HEK293T (cell line): ENCODE results near the gene DRAM2.

Experiments used
- CTCF ChIA-PET: fragments of 350-600 bp; formaldehyde crosslinking; extraction: SDS; loops from one replicate; lab custom pipeline; 2021; ENCODE audit warnings: antibody characterized with exemption, inconsistent platforms; lab: Yijun Ruan, JAX
- POLR2A ChIA-PET: fragments of 350-600 bp; formaldehyde crosslinking; extraction: SDS; loops from one replicate; lab custom pipeline; 2020; ENCODE audit warnings: antibody characterized with exemption, inconsistent platforms; lab: Yijun Ruan, JAX
- DNase-seq: peaks from one replicate; pipeline ENCODE4 v3.0.0; 2012; ENCODE audit warnings: mixed read lengths; ENCODE audit errors: extremely low spot score
- ARNT ChIP-seq: fragments of 450-650 bp; IDR thresholded peaks from 2 replicates; pipeline ENCODE4 v1.6.1; 2017; ENCODE audit warnings: mild to moderate bottlenecking
- BHLHE40 ChIP-seq: fragments of 450-650 bp; IDR thresholded peaks from 2 replicates; pipeline ENCODE4 v1.6.1; 2016; ENCODE audit warnings: mild to moderate bottlenecking, moderate library complexity, borderline replicate concordance
- CTBP1 ChIP-seq: fragments of 450-650 bp; IDR thresholded peaks from 2 replicates; pipeline ENCODE4 v1.6.1; 2016; ENCODE audit warnings: borderline replicate concordance
- ELF4 ChIP-seq: fragments of 450-650 bp; IDR thresholded peaks from 2 replicates; pipeline ENCODE4 v1.6.1; 2017; ENCODE audit warnings: antibody characterized with exemption
- FOXA1 ChIP-seq: fragments of 450-650 bp; IDR thresholded peaks from 2 replicates; pipeline ENCODE4 v1.6.1; 2016; ENCODE audit warnings: mild to moderate bottlenecking
- FOXK2 ChIP-seq: fragments of 450-650 bp; IDR thresholded peaks from 2 replicates; pipeline ENCODE4 v1.6.1; 2016; ENCODE audit warnings: mild to moderate bottlenecking
- FOXM1 ChIP-seq: fragments of 450-650 bp; IDR thresholded peaks from 2 replicates; pipeline ENCODE4 v1.6.1; 2017; ENCODE audit warnings: mild to moderate bottlenecking, borderline replicate concordance
- HDGF ChIP-seq: fragments of 450-650 bp; IDR thresholded peaks from 2 replicates; pipeline ENCODE4 v1.6.1; 2017; ENCODE audit warnings: antibody characterized with exemption, borderline replicate concordance
- L3MBTL2 ChIP-seq: fragments of 450-650 bp; conservative IDR thresholded peaks from 2 replicates; pipeline ENCODE4 v1.6.1; 2016; ENCODE audit warnings: mild to moderate bottlenecking
- LEF1 ChIP-seq: fragments of 450-650 bp; IDR thresholded peaks from 2 replicates; pipeline ENCODE4 v1.6.1; 2017; ENCODE audit warnings: mild to moderate bottlenecking, borderline replicate concordance
- NFRKB ChIP-seq: fragments of 450-650 bp; IDR thresholded peaks from 2 replicates; pipeline ENCODE4 v1.6.1; 2016; ENCODE audit warnings: mild to moderate bottlenecking, moderate library complexity
- PKNOX1 ChIP-seq: fragments of 450-650 bp; IDR thresholded peaks from 2 replicates; pipeline ENCODE4 v1.6.1; 2016
- SP1 ChIP-seq: fragments of 450-650 bp; IDR thresholded peaks from 2 replicates; pipeline ENCODE4 v1.6.1; 2017
- SUZ12 ChIP-seq: fragments of 450-650 bp; IDR thresholded peaks from 2 replicates; pipeline ENCODE4 v1.6.1; 2016; ENCODE audit warnings: mild to moderate bottlenecking
- TARDBP ChIP-seq: fragments of 450-650 bp; IDR thresholded peaks from 2 replicates; pipeline ENCODE4 v1.6.1; 2016
- ZNF384 ChIP-seq: fragments of 450-650 bp; IDR thresholded peaks from 2 replicates; pipeline ENCODE4 v1.6.1; 2016

DRAM2 gene

GRCh38 chr1:111161843-111162487, 22.1 kb upstream of the DRAM2 start:
- no peak for TF ChIP-seq SUZ12
- TF ChIP-seq TARDBP = no peak
- TF ChIP-seq LEF1 = no peak
- no peak for TF ChIP-seq ELF4
- no peak for TF ChIP-seq FOXA1
- TF ChIP-seq FOXM1 = no peak
- TF ChIP-seq PKNOX1 = no peak
- no peak for TF ChIP-seq CTBP1
- TF ChIP-seq L3MBTL2 = no peak
- TF ChIP-seq ZNF384 = no peak
- TF ChIP-seq ARNT = no peak
- TF ChIP-seq SP1 = no peak
- DNase-seq = no peak
- ChIA-PET POLR2A (no interaction called here), CTCF (no interaction called here)

DNA sequence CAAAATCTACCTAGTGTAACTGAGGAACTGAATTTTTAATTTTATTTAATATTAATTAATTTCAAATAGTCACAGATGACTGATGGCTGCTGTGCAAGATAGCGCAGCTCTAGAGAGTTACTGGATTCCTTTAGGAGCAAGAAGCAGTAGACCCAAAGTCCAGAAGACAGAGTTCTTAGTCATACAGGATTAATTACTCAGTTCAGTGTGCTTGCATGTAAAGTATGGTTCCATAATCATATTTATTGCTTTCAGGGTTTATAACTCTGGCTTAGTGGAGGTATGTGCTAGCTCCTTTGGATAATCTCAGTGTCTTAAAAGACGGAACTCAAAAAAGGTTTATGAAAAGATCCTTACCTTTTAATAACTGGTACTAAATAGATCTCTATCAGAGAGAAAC, 17.5 kb upstream of the DRAM2 start:
- CTCF ChIA-PET = no interaction called here
- DNase-seq = no peak
- POLR2A ChIA-PET = no interaction called here
- TF ChIP-seq NFRKB (no peak), ARNT (no peak), SP1 (no peak), LEF1 (no peak), CTBP1 (no peak), FOXK2 (no peak), ELF4 (no peak), FOXM1 (no peak), SUZ12 (no peak), PKNOX1 (no peak)

DNA sequence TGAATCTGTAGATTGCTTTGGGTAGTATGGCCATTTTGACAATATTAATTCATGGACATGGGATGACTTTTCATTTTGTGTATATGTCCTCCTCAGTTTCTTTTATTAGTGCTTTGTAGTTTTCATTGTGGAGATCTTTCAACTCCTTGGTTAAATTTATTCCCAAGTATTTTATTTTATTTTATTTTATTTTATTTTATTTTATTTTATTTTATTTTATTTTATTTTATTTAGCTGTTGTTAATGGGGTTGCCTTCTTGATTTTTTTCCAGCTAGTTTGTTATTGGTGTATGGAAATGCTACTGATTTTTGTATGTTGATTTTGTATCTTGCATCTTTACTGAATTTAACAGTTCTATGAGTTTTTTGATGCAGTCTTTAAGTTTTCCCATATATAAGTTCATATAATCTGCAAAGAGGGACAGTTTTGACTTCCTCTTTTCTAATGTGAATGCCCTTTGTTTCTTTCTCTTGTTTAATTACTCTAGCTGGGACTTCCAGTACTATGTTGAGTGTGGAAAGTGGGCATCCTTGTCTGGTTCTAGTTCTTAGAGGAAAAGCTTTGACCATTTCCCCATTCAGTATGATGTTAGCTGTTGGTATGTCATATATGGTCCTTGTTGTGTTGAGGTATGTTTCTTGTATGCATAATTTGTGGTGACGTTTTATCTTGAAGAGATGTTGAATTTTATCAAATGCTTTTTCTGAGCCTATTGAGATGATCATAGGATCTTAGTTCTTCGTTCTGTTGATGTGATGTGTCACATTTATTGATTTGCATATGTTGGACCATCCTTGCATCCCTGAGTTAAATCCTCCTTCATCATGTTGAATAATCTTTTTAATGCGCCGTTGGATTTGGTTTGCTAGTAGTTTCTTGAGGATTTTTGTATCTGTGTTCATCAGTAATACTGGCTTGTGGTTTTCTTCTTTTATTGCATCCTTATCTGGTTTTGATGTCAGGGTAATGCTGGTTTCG, 14.4 kb upstream of the DRAM2 start:
- POLR2A ChIA-PET = interaction anchor here (1.8 kb wide), 1 partner anchor 14 kb away, joined by 4 read pairs; no protein-coding TSS in a partner anchor
- TF ChIP-seq FOXK2 (no peak), FOXM1 (no peak)
- CTCF ChIA-PET = no interaction called here
- DNase-seq = no peak

GRCh38 chr1:111151838-111152237, 11.9 kb upstream of the DRAM2 start:
- ChIA-PET POLR2A (no interaction called here), CTCF (no interaction called here)
- TF ChIP-seq NFRKB (no peak), L3MBTL2 (no peak), FOXK2 (no peak), SUZ12 (no peak), BHLHE40 (no peak), FOXA1 (no peak), ZNF384 (no peak), FOXM1 (no peak), PKNOX1 (no peak)
- no peak for DNase-seq

DNA sequence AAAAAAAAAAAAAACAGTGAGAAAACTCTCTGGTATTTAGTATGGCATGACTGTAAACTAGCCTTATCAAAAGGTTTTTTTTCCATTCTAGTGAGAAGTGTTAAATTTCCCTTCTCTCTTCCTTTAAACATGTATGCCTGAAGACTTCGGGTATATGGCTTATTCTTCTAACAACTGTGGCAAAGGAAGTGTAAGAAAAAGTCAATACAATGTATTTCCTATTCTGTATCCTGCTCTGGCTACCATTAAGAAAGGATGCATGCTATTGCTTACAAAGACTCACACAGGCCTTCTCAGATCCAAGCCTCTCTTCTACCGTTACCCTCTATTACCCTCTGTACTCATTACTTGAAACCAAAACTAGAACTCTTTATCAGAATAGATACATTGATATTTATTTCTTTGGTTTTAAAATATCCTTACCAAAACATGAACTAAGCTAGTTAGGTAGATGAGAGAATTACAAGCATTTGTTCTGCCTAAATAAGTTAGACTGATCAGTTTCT, 8.5 kb upstream of the DRAM2 start:
- no peak for DNase-seq
- ChIA-PET POLR2A (no interaction called here), CTCF (no interaction called here)
- no peak for TF ChIP-seq FOXM1
- TF ChIP-seq LEF1 = no peak
- TF ChIP-seq ELF4 = no peak
- no peak for TF ChIP-seq L3MBTL2
- no peak for TF ChIP-seq FOXA1
- TF ChIP-seq ARNT = no peak
- no peak for TF ChIP-seq NFRKB
- no peak for TF ChIP-seq ZNF384

DNA sequence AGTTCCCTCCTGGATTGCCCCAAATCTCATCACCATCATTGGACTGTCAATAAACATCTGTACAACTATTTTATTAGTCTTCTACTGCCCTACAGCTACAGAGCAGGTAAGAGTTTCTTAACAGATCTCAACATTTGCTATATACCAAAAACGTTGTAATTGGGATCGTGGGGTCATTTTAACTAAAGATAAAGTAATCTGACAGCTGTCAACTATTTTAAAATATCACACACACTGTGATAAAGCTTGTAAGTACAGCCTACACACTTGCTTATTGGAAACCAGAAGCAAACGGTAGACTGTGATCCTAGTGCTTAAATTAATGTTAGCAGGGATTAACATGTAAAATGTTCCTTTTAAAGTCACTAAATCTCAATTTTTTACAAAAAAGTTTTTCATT, 8.1 kb upstream of the DRAM2 start:
- ChIA-PET CTCF (no interaction called here), POLR2A (no interaction called here)
- TF ChIP-seq CTBP1 (no peak), PKNOX1 (no peak), BHLHE40 (no peak), LEF1 (no peak), FOXA1 (no peak), ZNF384 (no peak), SUZ12 (no peak), TARDBP (no peak), FOXK2 (no peak), ARNT (no peak), NFRKB (no peak), HDGF (no peak), FOXM1 (no peak), L3MBTL2 (no peak), SP1 (no peak), ELF4 (no peak)
- no peak for DNase-seq
